Natural killer cell (primary cell): ENCODE results near the gene SLC25A23. TPM values are rescaled to one million over a fixed set of nuclear protein-coding genes. Genes with fewer than 3 reads are reported as not detected.
A peak's percentile ranks its signal among the peaks of the same experiment; 100 is the strongest.

Source experiments
- ATAC-seq, 3 donors: fragments of 150-1000 bp in 2 of 3; fragments of 200-7000 bp in 1 of 3; cut with Tn5 transposase; 1 replicate in 1 of 3; 2 replicates in 2 of 3; pipeline ENCODE4 v1.10.0; 2021; ENCODE audit warnings: mild to moderate bottlenecking in 2 of 3, moderate library complexity in 2 of 3
- DNase-seq, 2 donors: peaks; one replicate each; pipeline versions ENCODE4 v3.0.0 to v3.0.0-alpha.2; 2013 to 2021; ENCODE audit warnings: mixed read lengths in 1 of 2
- H3K27ac ChIP-seq: one replicate; pipeline ENCODE4 v1.5.1; 2013; ENCODE audit warnings: mild to moderate bottlenecking, low read length
- H3K27me3 ChIP-seq: one replicate; pipeline ENCODE4 v1.6.1; 2013; ENCODE audit warnings: low read length; ENCODE audit not compliant: control insufficient read depth, insufficient read depth
- H3K36me3 ChIP-seq: one replicate; pipeline ENCODE4 v1.6.1; 2013; ENCODE audit warnings: low read length; ENCODE audit not compliant: control insufficient read depth, insufficient read depth
- H3K4me1 ChIP-seq: one replicate; pipeline ENCODE4 v1.6.1; 2013; ENCODE audit warnings: low read length; ENCODE audit not compliant: control insufficient read depth, insufficient read depth
- H3K4me3 ChIP-seq: one replicate; pipeline ENCODE4 v1.5.1; 2013; ENCODE audit warnings: low read length
- H3K9me3 ChIP-seq: one replicate; pipeline ENCODE4 v1.6.1; 2013; ENCODE audit warnings: low read length; ENCODE audit not compliant: control insufficient read depth, insufficient read depth
- H3K27ac Mint-ChIP-seq, 2 donors: one replicate each; pipeline ENCODE4 v1.8.0; 2022; ENCODE audit warnings: mild to moderate bottlenecking in 2 of 2, mixed read lengths in 2 of 2, moderate library complexity in 1 of 2
- H3K27me3 Mint-ChIP-seq, 2 donors: one replicate each; pipeline ENCODE4 v1.8.0; 2022; ENCODE audit warnings: low read depth in 2 of 2, mixed read lengths in 2 of 2
- H3K36me3 Mint-ChIP-seq: one replicate; pipeline ENCODE4 v1.8.0; 2022; ENCODE audit warnings: mixed read lengths
- H3K4me1 Mint-ChIP-seq, 2 donors: one replicate each; pipeline ENCODE4 v1.8.0; 2022; ENCODE audit warnings: mixed read lengths in 2 of 2
- H3K4me3 Mint-ChIP-seq: one replicate; pipeline ENCODE4 v1.8.0; 2022; ENCODE audit warnings: mild to moderate bottlenecking, moderate library complexity, mixed read lengths
- H3K9me3 Mint-ChIP-seq, 2 donors: one replicate each; pipeline ENCODE4 v1.8.0; 2022; ENCODE audit warnings: mixed read lengths in 2 of 2
- CTCF ChIP-seq: fragments of 200-600 bp; IDR thresholded peaks from one replicate; pipeline ENCODE4 v1.8.0; 2022; ENCODE audit warnings: antibody characterized with exemption
- WGBS: methylation state at CpG from one replicate; pipeline ENCODE4 v1.1.7; 2013; ENCODE audit warnings: missing lambda C conversion rate; ENCODE audit not compliant: insufficient coverage; 5-methylcytosine and 5-hydroxymethylcytosine counted together
- intact Hi-C: fragments of 100-400 bp; cut with micrococcal nuclease; formaldehyde crosslinking; loops from one replicate; pipeline ENCODE4 v1.14.2; 2022
- total RNA-seq, 4 donors: library from RNA; stranded (reverse); fragments of 120-200 nt in 1 of 4; gene quantifications; one replicate each; pipeline versions ENCODE4 v1.2.3 to v1.2.4, GENCODE V29; 2013 to 2022

Gene SLC25A23
- total RNA-seq, 3 donors from 2014 or later (not counting 1 experiment from before 2014, with no cell fraction given), result 7.8 to 10.5 (median 8.7) TPM

- Mint-ChIP-seq H3K9me3 (no peaks in the 10 kb centered on the region), H3K36me3 (no peaks in the 10 kb centered on the region), H3K27me3 (no peaks in the 10 kb centered on the region), H3K4me3 (no peak overlapping the region), H3K4me1 (peaks cover 47 to 51% of the 10 kb centered on the region in 2 donors), H3K27ac (no peak overlapping the region)
- no peak for TF ChIP-seq CTCF
- Histone ChIP-seq H3K4me1 (peaks cover 48% of the 10 kb centered on the region), H3K27ac (no peak overlapping the region), H3K36me3 (peaks cover 2% of the 10 kb centered on the region), H3K9me3 (no peaks in the 10 kb centered on the region), H3K4me3 (no peak overlapping the region), H3K27me3 (no peaks in the 10 kb centered on the region)
- intact Hi-C loops, result no loop called here
- no peak for DNase-seq
- ATAC-seq, result no peak
- WGBS, result 99% methylated on average over 6 of the region's 7 CpGs
These were observed 25.2 kb upstream of the SLC25A23 start for GRCh38 chr19:6484831-6485230.

- Mint-ChIP-seq H3K9me3 (no peaks in the 10 kb centered on the region), H3K27me3 (no peaks in the 10 kb centered on the region), H3K4me1 (peaks cover 43 to 47% of the 10 kb centered on the region in 2 donors), H3K4me3 (peak overlapping the region; percentile 9), H3K36me3 (no peaks in the 10 kb centered on the region), H3K27ac (peak overlapping the region; percentile 95 to 99)
- H3K9me3 ChIP-seq, result no peaks in the 10 kb centered on the region
- TF ChIP-seq CTCF, result no peak
- ATAC-seq, result no peak
- H3K4me1 ChIP-seq, result peaks cover 49% of the 10 kb centered on the region
- no peaks in the 10 kb centered on the region for H3K27me3 ChIP-seq
- DNase-seq, result no peak
- intact Hi-C loops, result no loop called here
- H3K36me3 ChIP-seq, result peaks cover 3% of the 10 kb centered on the region
- WGBS, result over 99% methylated on average over 8 of the region's 8 CpGs
- no peak overlapping the region for H3K4me3 ChIP-seq
- no peak overlapping the region for H3K27ac ChIP-seq
These were observed 24.6 kb upstream of the SLC25A23 start for GRCh38 chr19:6484230-6484629.

- Mint-ChIP-seq H3K27ac (peak overlapping the region; percentile 95 to 99), H3K36me3 (no peaks in the 10 kb centered on the region), H3K4me1 (peaks cover 41 to 46% of the 10 kb centered on the region in 2 donors), H3K4me3 (peak overlapping the region; percentile 1), H3K9me3 (no peaks in the 10 kb centered on the region), H3K27me3 (no peaks in the 10 kb centered on the region)
- intact Hi-C loops, result no loop called here
- TF ChIP-seq CTCF, result no peak
- H3K27me3 ChIP-seq, result no peaks in the 10 kb centered on the region
- no peaks in the 10 kb centered on the region for H3K9me3 ChIP-seq
- H3K36me3 ChIP-seq, result peaks cover 6% of the 10 kb centered on the region
- DNase-seq (no peak), ATAC-seq (no peak)
- 94% methylated on average over 3 of the region's 3 CpGs for WGBS
- H3K4me1 ChIP-seq, result peaks cover 46% of the 10 kb centered on the region
- no peak overlapping the region for H3K4me3 ChIP-seq
- no peak overlapping the region for H3K27ac ChIP-seq
These were observed 23.6 kb upstream of the SLC25A23 start for GRCh38 chr19:6483235-6483634.

- Mint-ChIP-seq H3K36me3 (no peaks in the 10 kb centered on the region), H3K4me1 (peaks cover 41 to 46% of the 10 kb centered on the region in 2 donors), H3K27ac (peak overlapping the region; percentile 95 to 99), H3K27me3 (no peaks in the 10 kb centered on the region), H3K9me3 (no peaks in the 10 kb centered on the region), H3K4me3 (peak overlapping the region; percentile 94)
- Histone ChIP-seq H3K9me3 (no peaks in the 10 kb centered on the region), H3K4me1 (peaks cover 46% of the 10 kb centered on the region), H3K36me3 (peaks cover 9% of the 10 kb centered on the region), H3K27ac (peak overlapping the region; percentile 90), H3K4me3 (peak overlapping the region; percentile 71), H3K27me3 (no peaks in the 10 kb centered on the region)
- TF ChIP-seq CTCF, result no peak
- intact Hi-C loops, result no loop called here
- ATAC-seq, result peak in 1 of 3 donors; percentile 14
- WGBS, result 75% methylated on average over 8 of the region's 8 CpGs
- DNase-seq, result peak in 1 of 2 donors; percentile 32
These were observed 22.7 kb upstream of the SLC25A23 start for GRCh38 chr19:6482343-6482686.
